Measurements from ENCODE around the gene ZCCHC14. TPM values are rescaled to one million over a fixed set of nuclear protein-coding genes. Genes with fewer than 3 reads are reported as not detected.

The ZCCHC14 gene
- total RNA-seq, 1 donor from 2014 or later: 19.0 TPM

DNA sequence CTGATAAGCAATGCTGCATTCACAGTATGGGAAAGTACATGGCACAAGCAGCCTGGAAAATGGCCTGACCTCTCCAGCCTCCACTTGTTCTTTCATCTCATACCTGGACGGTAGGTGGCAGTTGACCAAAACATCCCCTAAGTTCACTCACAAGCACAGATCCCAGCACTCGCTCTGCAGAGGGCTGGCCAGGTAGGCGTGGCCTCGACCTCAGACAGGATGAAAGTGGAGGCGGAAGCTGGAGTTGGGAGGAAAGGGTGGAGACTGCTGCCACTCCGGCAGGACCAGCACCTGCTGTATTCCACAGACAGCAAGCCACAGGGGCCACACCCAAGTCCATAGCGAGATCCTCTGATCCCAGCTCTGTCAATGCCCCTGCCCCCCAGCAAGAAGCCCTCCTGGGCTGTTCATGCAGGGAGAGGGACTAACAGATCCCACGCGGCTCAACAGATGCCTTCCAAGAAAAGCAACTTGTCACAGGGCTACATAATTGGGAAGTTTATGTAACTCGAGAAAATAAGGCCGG is 31.3 kb downstream of the ZCCHC14 start:
- no peak for FAIRE-seq
- Mint-ChIP-seq H3K9me3 (ENCODE audit: unreplicated experiment) (no peaks in the 10 kb centered on the region), H3K4me1 (ENCODE audit: low read depth, unreplicated experiment) (peaks cover 62% of the 10 kb centered on the region), H3K4me3 (ENCODE audit: unreplicated experiment) (no peak overlapping the region), H3K27ac (ENCODE audit: unreplicated experiment) (no peak overlapping the region), H3K36me3 (ENCODE audit: low read depth, unreplicated experiment) (peaks cover 5% of the 10 kb centered on the region), H3K27me3 (ENCODE audit: low read depth, unreplicated experiment) (no peaks in the 10 kb centered on the region)
- no peak overlapping the region for H3K4me3 ChIP-seq (ENCODE audit: insufficient read depth, low read depth, low read length)
- H3K4me2 ChIP-seq (ENCODE audit: low read length): peak overlapping the region; percentile 55
- H3K36me3 ChIP-seq (ENCODE audit: insufficient read depth, low read length): no peaks in the 10 kb centered on the region
- H3K79me2 ChIP-seq (ENCODE audit: insufficient read depth, low read length): peaks cover 52% of the 10 kb centered on the region
- H3K27ac ChIP-seq (ENCODE audit: low read depth, low read length): no peak overlapping the region
- H3K27me3 ChIP-seq (ENCODE audit: insufficient read depth, low read length): no peaks in the 10 kb centered on the region
- H3K9me3 ChIP-seq (ENCODE audit: insufficient read depth, low read depth, low read length): no peaks in the 10 kb centered on the region
- no peak overlapping the region for H3K9ac ChIP-seq (ENCODE audit: low read length)
- H2AFZ ChIP-seq (ENCODE audit: low read depth, low read length): no peak overlapping the region
- DNase-seq (ENCODE audit: low read depth): peak; percentile 26
- H3K4me1 ChIP-seq (ENCODE audit: insufficient read depth, low read length): peaks cover 52% of the 10 kb centered on the region
- peaks cover 39% of the 10 kb centered on the region for H4K20me1 ChIP-seq (ENCODE audit: insufficient read depth, low read length)
- TF ChIP-seq EZH2 (IDR thresholded peaks at IDR 0.05; ENCODE audit: insufficient read depth, low read length) (no peak), CTCF (IDR thresholded peaks at IDR 0.05; ENCODE audit: insufficient read depth, low read depth, low read length) (peak; percentile 7)

DNA sequence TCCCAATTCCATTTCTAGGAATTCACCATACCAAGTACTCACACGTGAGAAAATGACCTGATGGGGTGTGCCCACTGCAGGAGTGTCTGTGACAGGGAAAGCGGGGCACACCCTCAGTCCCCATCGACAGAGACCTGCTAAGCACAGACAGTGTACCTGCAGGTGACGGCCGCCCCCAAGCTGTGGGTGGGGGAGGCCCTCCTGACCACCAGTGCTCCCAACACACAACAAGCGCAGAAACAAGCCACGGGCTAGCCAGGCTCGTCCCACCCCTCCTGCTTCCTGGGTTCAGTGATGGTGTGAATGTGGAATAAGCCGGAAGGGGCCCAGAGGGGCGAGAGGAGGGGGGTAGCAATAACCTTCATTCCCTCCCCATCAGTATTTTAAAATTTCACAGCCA is 31.9 kb downstream of the ZCCHC14 start:
- H3K9me3 Mint-ChIP-seq (ENCODE audit: unreplicated experiment): no peaks in the 10 kb centered on the region
- no peak overlapping the region for H2AFZ ChIP-seq (ENCODE audit: low read depth, low read length)
- H3K36me3 Mint-ChIP-seq (ENCODE audit: low read depth, unreplicated experiment): peaks cover 5% of the 10 kb centered on the region
- no peak overlapping the region for H3K27ac ChIP-seq (ENCODE audit: low read depth, low read length)
- H3K4me2 ChIP-seq (ENCODE audit: low read length): no peak overlapping the region
- no peak overlapping the region for H3K27ac Mint-ChIP-seq (ENCODE audit: unreplicated experiment)
- peaks cover 50% of the 10 kb centered on the region for H3K4me1 ChIP-seq (ENCODE audit: insufficient read depth, low read length)
- no peak overlapping the region for H3K4me3 Mint-ChIP-seq (ENCODE audit: unreplicated experiment)
- H4K20me1 ChIP-seq (ENCODE audit: insufficient read depth, low read length): peaks cover 33% of the 10 kb centered on the region
- H3K36me3 ChIP-seq (ENCODE audit: insufficient read depth, low read length): peaks cover 1% of the 10 kb centered on the region
- peaks cover 62% of the 10 kb centered on the region for H3K4me1 Mint-ChIP-seq (ENCODE audit: low read depth, unreplicated experiment)
- TF ChIP-seq EZH2 (IDR thresholded peaks at IDR 0.05; ENCODE audit: insufficient read depth, low read length) (no peak), CTCF (IDR thresholded peaks at IDR 0.05; ENCODE audit: insufficient read depth, low read depth, low read length) (no peak)
- H3K27me3 ChIP-seq (ENCODE audit: insufficient read depth, low read length): no peaks in the 10 kb centered on the region
- DNase-seq (ENCODE audit: low read depth) (no peak), FAIRE-seq (no peak)
- H3K9me3 ChIP-seq (ENCODE audit: insufficient read depth, low read depth, low read length): no peaks in the 10 kb centered on the region
- H3K9ac ChIP-seq (ENCODE audit: low read length): no peak overlapping the region
- no peaks in the 10 kb centered on the region for H3K27me3 Mint-ChIP-seq (ENCODE audit: low read depth, unreplicated experiment)
- H3K4me3 ChIP-seq (ENCODE audit: insufficient read depth, low read depth, low read length): no peak overlapping the region
- peaks cover 47% of the 10 kb centered on the region for H3K79me2 ChIP-seq (ENCODE audit: insufficient read depth, low read length)

GRCh38 chr16:87459833-87460232 is 33.0 kb downstream of the ZCCHC14 start:
- FAIRE-seq (no peak), DNase-seq (ENCODE audit: low read depth) (no peak)
- Histone ChIP-seq H3K9me3 (ENCODE audit: insufficient read depth, low read depth, low read length) (no peaks in the 10 kb centered on the region), H3K4me1 (ENCODE audit: insufficient read depth, low read length) (peaks cover 39% of the 10 kb centered on the region), H3K79me2 (ENCODE audit: insufficient read depth, low read length) (peaks cover 47% of the 10 kb centered on the region), H3K9ac (ENCODE audit: low read length) (no peak overlapping the region), H3K36me3 (ENCODE audit: insufficient read depth, low read length) (peaks cover 4% of the 10 kb centered on the region), H2AFZ (ENCODE audit: low read depth, low read length) (no peak overlapping the region), H3K27me3 (ENCODE audit: insufficient read depth, low read length) (no peaks in the 10 kb centered on the region), H3K4me2 (ENCODE audit: low read length) (no peak overlapping the region), H3K27ac (ENCODE audit: low read depth, low read length) (no peak overlapping the region), H4K20me1 (ENCODE audit: insufficient read depth, low read length) (peaks cover 31% of the 10 kb centered on the region), H3K4me3 (ENCODE audit: insufficient read depth, low read depth, low read length) (no peak overlapping the region)
- Mint-ChIP-seq H3K27ac (ENCODE audit: unreplicated experiment) (no peak overlapping the region), H3K27me3 (ENCODE audit: low read depth, unreplicated experiment) (no peaks in the 10 kb centered on the region), H3K4me1 (ENCODE audit: low read depth, unreplicated experiment) (peaks cover 63% of the 10 kb centered on the region), H3K36me3 (ENCODE audit: low read depth, unreplicated experiment) (peaks cover 5% of the 10 kb centered on the region), H3K4me3 (ENCODE audit: unreplicated experiment) (no peak overlapping the region), H3K9me3 (ENCODE audit: unreplicated experiment) (no peaks in the 10 kb centered on the region)
- TF ChIP-seq CTCF (IDR thresholded peaks at IDR 0.05; ENCODE audit: insufficient read depth, low read depth, low read length) (no peak), EZH2 (IDR thresholded peaks at IDR 0.05; ENCODE audit: insufficient read depth, low read length) (no peak)
